DND-41 (cell line): Measurements from ENCODE around the gene PLEKHA4.

ENCODE experiments used
- CTCF ChIP-seq: IDR thresholded peaks from 2 replicates; pipeline ENCODE4 v1.5.1; 2012; ENCODE audit warnings: borderline replicate concordance, low read length, moderate library complexity, mild to moderate bottlenecking; ENCODE audit not compliant: poor library complexity, severe bottlenecking; ENCODE audit errors: extremely low read depth
- EZH2 ChIP-seq: IDR thresholded peaks from 3 replicates; pipeline ENCODE4 v1.6.1; 2012; ENCODE audit warnings: borderline replicate concordance, low read depth, mild to moderate bottlenecking, moderate library complexity, low read length, inconsistent platforms; ENCODE audit not compliant: severe bottlenecking

- TF ChIP-seq CTCF, result no peak
- no peak for TF ChIP-seq EZH2
These were observed 23.0 kb downstream of the PLEKHA4 start for GRCh38 chr19:48845384-48845783.
